GM23248 (cell line): ENCODE data around the gene EME1.

Experiments used
- EZH2 ChIP-seq: fragments of 200-600 bp; sonication (generic); IDR thresholded peaks from 2 replicates; pipeline ENCODE4 v1.6.1; 2018; ENCODE audit warnings: antibody characterized with exemption, mild to moderate bottlenecking; ENCODE audit not compliant: insufficient read depth, poor library complexity, severe bottlenecking
- EZH2phosphoT487 ChIP-seq: fragments of 200-600 bp; sonication (generic); IDR thresholded peaks from 2 replicates; pipeline ENCODE4 v1.6.1; 2018; ENCODE audit warnings: antibody characterized with exemption, moderate library complexity, mild to moderate bottlenecking, low read depth; ENCODE audit not compliant: insufficient read depth

- TF ChIP-seq EZH2phosphoT487: no peak
- TF ChIP-seq EZH2: no peak
These were observed 28.2 kb upstream of the EME1 start for GRCh38 chr17:50344731-50345365.
